Measurements from ENCODE around the gene HEATR5B. TPM values are rescaled to one million over a fixed set of nuclear protein-coding genes. Genes with fewer than 3 reads are reported as not detected.

HEATR5B gene
- total and polyA plus RNA-seq, 10 of the 15 experiments (the other 5 are each of a cell fraction or from before 2014, with no cell fraction given), result 4.1 to 34.7 (median 17.7) TPM

DNA sequence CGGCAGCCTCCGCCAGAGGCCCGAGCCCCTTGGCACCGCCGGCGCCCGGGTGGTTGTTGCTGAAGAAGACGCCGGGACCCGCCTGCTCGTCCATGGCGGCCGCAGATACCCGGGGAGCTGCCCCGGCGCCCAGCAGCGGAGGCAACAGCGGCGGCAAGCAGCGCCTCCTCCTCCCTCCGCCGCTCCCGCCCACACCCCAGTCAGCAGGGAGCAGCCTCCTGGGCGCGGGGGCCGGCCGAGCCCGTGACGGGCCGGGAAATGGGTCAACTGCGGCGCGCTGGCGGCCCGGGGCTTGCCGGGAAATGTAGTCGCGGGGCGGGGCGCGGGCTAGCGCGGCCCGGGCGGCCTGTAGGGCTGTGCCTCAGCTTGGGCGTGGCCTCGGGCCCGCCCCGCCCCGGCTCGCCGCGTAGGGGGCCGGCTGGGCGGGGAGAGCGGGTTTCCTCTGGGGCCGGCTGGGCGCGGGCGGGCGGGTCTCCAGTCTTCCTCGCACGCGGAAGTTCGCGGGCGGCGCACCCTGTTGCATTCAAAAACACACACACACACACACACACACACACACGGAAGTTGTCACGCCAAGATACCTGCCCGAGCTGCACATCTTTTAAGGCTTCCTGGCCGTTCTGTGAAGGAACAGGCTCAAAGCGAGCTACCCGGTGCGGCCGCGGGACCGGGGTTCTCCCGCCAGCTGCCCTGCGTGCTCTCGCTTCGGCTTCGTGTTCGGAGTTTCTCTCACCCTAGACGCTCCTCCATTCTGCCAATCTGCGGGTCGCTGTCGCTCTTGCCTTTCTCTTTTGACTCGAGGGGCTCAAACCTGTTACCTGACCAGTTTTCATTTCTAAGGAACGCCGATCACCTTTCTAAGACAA, 117.6 kb downstream of the HEATR5B start, which contains the start of gene STRN (continued):
- TF ChIP-seq ATF2 (IDR thresholded peaks at IDR 0.05; ENCODE audit: low read length) (no peak), E2F4 (IDR thresholded peaks at IDR 0.05; ENCODE audit: low read depth, low read length) (no peak; the same call in 1 of the 2 replicates), MAX (IDR thresholded peaks at IDR 0.05; ENCODE audit: low read depth, low read length) (peak; percentile 15; the same call in 1 of the 2 replicates), YY1 (IDR thresholded peaks at IDR 0.05; ENCODE audit: low read depth, low read length) (peak; percentile 76), NFXL1 (IDR thresholded peaks at IDR 0.05; ENCODE audit: borderline replicate concordance) (0 out of 2 replicates have a peak, but pooled peaks have one; percentile 31), CREM (IDR thresholded peaks at IDR 0.05; ENCODE audit: low read depth) (peak; percentile 71), NKRF (conservative IDR thresholded peaks at IDR 0.05) (peak; percentile 83), TBL1XR1 (IDR thresholded peaks at IDR 0.05; ENCODE audit: low read depth, low read length) (peak; percentile 33; the same call in 1 of the 2 replicates), MEF2B (IDR thresholded peaks at IDR 0.05; ENCODE audit: partially characterized antibody, poor library complexity, severe bottlenecking) (peak; percentile 43), FOXK2 (IDR thresholded peaks at IDR 0.05) (peak; percentile 36; the same call in 1 of the 2 replicates), JUNB (IDR thresholded peaks at IDR 0.05) (no peak), TAF1 (IDR thresholded peaks at IDR 0.05; ENCODE audit: borderline replicate concordance, low read depth, low read length) (peak; percentile 78; the same call in 1 of the 2 replicates), TARDBP (IDR thresholded peaks at IDR 0.05; ENCODE audit: borderline replicate concordance) (peak; percentile 70; the same call in 1 of the 2 replicates), SKIL (IDR thresholded peaks at IDR 0.05; ENCODE audit: low read depth, poor library complexity, severe bottlenecking) (no peak)
- TF ChIP-seq, protein P1, sequence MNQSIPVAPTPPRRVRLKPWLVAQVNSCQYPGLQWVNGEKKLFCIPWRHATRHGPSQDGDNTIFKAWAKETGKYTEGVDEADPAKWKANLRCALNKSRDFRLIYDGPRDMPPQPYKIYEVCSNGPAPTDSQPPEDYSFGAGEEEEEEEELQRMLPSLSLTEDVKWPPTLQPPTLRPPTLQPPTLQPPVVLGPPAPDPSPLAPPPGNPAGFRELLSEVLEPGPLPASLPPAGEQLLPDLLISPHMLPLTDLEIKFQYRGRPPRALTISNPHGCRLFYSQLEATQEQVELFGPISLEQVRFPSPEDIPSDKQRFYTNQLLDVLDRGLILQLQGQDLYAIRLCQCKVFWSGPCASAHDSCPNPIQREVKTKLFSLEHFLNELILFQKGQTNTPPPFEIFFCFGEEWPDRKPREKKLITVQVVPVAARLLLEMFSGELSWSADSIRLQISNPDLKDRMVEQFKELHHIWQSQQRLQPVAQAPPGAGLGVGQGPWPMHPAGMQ (IDR thresholded peaks at IDR 0.05; ENCODE audit: borderline replicate concordance), result no peak
- TF ChIP-seq, protein P2, sequence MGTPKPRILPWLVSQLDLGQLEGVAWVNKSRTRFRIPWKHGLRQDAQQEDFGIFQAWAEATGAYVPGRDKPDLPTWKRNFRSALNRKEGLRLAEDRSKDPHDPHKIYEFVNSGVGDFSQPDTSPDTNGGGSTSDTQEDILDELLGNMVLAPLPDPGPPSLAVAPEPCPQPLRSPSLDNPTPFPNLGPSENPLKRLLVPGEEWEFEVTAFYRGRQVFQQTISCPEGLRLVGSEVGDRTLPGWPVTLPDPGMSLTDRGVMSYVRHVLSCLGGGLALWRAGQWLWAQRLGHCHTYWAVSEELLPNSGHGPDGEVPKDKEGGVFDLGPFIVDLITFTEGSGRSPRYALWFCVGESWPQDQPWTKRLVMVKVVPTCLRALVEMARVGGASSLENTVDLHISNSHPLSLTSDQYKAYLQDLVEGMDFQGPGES (IDR thresholded peaks at IDR 0.05), result no peak

All from GM12878 (cell line).